ENCODE data around the gene ENPP6. TPM values are rescaled to one million over a fixed set of nuclear protein-coding genes. Genes with fewer than 3 reads are reported as not detected.

The ENPP6 gene
- total RNA-seq, 1 donor from 2014 or later: not detected

- H3K27me3 Mint-ChIP-seq (ENCODE audit: unreplicated experiment): peaks cover 1% of the 10 kb centered on the region
- no peak overlapping the region for H3K27ac Mint-ChIP-seq (ENCODE audit: unreplicated experiment)
- no peaks in the 10 kb centered on the region for H3K36me3 Mint-ChIP-seq (ENCODE audit: unreplicated experiment)
- H3K9me3 Mint-ChIP-seq (ENCODE audit: unreplicated experiment): no peaks in the 10 kb centered on the region
- no peak for TF ChIP-seq CTCF (IDR thresholded peaks at IDR 0.05)
- H3K4me3 Mint-ChIP-seq (ENCODE audit: unreplicated experiment): no peak overlapping the region
- H3K4me1 Mint-ChIP-seq (ENCODE audit: unreplicated experiment): no peaks in the 10 kb centered on the region
- peak; percentile 71 for DNase-seq (ENCODE audit: extremely low spot score, unreplicated experiment)
Observed at GRCh38 chr4:184255361-184255760, 37.7 kb upstream of the ENPP6 start.

- no peak for TF ChIP-seq CTCF (IDR thresholded peaks at IDR 0.05)
Observed at GRCh38 chr4:184253072-184253420, 35.4 kb upstream of the ENPP6 start.

GRCh38 chr4:184252136-184253071 is 34.7 kb upstream of the ENPP6 start:
- Mint-ChIP-seq H3K27ac (ENCODE audit: unreplicated experiment) (no peak overlapping the region), H3K36me3 (ENCODE audit: unreplicated experiment) (no peaks in the 10 kb centered on the region), H3K27me3 (ENCODE audit: unreplicated experiment) (peaks cover 7% of the 10 kb centered on the region), H3K9me3 (ENCODE audit: unreplicated experiment) (no peaks in the 10 kb centered on the region), H3K4me1 (ENCODE audit: unreplicated experiment) (no peaks in the 10 kb centered on the region), H3K4me3 (ENCODE audit: unreplicated experiment) (no peak overlapping the region)
- peak; percentile 81 for DNase-seq (ENCODE audit: extremely low spot score, unreplicated experiment)
- no peak for TF ChIP-seq CTCF (IDR thresholded peaks at IDR 0.05)

More at GRCh38 chr4:184253072-184253420, 35.4 kb upstream of the ENPP6 start:
- no peaks in the 10 kb centered on the region for H3K4me1 Mint-ChIP-seq (ENCODE audit: unreplicated experiment)
- no peak overlapping the region for H3K27ac Mint-ChIP-seq (ENCODE audit: unreplicated experiment)
- DNase-seq (ENCODE audit: extremely low spot score, unreplicated experiment): no peak
- no peaks in the 10 kb centered on the region for H3K9me3 Mint-ChIP-seq (ENCODE audit: unreplicated experiment)
- peaks cover 3% of the 10 kb centered on the region for H3K27me3 Mint-ChIP-seq (ENCODE audit: unreplicated experiment)
- H3K4me3 Mint-ChIP-seq (ENCODE audit: unreplicated experiment): no peak overlapping the region
- no peaks in the 10 kb centered on the region for H3K36me3 Mint-ChIP-seq (ENCODE audit: unreplicated experiment)

GRCh38 chr4:184251670-184251980 is 34.0 kb upstream of the ENPP6 start:
- no peaks in the 10 kb centered on the region for H3K36me3 Mint-ChIP-seq (ENCODE audit: unreplicated experiment)
- DNase-seq (ENCODE audit: extremely low spot score, unreplicated experiment): peak; percentile 44
- no peak overlapping the region for H3K4me3 Mint-ChIP-seq (ENCODE audit: unreplicated experiment)
- no peak overlapping the region for H3K27ac Mint-ChIP-seq (ENCODE audit: unreplicated experiment)
- H3K9me3 Mint-ChIP-seq (ENCODE audit: unreplicated experiment): no peaks in the 10 kb centered on the region
- H3K27me3 Mint-ChIP-seq (ENCODE audit: unreplicated experiment): peaks cover 8% of the 10 kb centered on the region
- H3K4me1 Mint-ChIP-seq (ENCODE audit: unreplicated experiment): no peaks in the 10 kb centered on the region
- TF ChIP-seq CTCF (IDR thresholded peaks at IDR 0.05): no peak

GRCh38 chr4:184250795-184251669 is 33.4 kb upstream of the ENPP6 start:
- no peaks in the 10 kb centered on the region for H3K4me1 Mint-ChIP-seq (ENCODE audit: unreplicated experiment)
- H3K27ac Mint-ChIP-seq (ENCODE audit: unreplicated experiment): no peak overlapping the region
- no peaks in the 10 kb centered on the region for H3K9me3 Mint-ChIP-seq (ENCODE audit: unreplicated experiment)
- TF ChIP-seq CTCF (IDR thresholded peaks at IDR 0.05): peak; percentile 65
- H3K36me3 Mint-ChIP-seq (ENCODE audit: unreplicated experiment): no peaks in the 10 kb centered on the region
- DNase-seq (ENCODE audit: extremely low spot score, unreplicated experiment): peak; percentile 66
- H3K4me3 Mint-ChIP-seq (ENCODE audit: unreplicated experiment): no peak overlapping the region
- peaks cover 8% of the 10 kb centered on the region for H3K27me3 Mint-ChIP-seq (ENCODE audit: unreplicated experiment)

Data from osteocyte (in vitro differentiated cells).